Stimulated activated CD4-positive, alpha-beta T cell treated with anti-CD3 and anti-CD28 coated beads, Interleukin-2, amount 100 ng/mL, for 4 hours (primary cell): ENCODE data around the gene PLCB4.

Experiments used
- DNase-seq: peaks from one replicate; pipeline ENCODE4 v3.0.0-alpha.2; 2020; ENCODE audit warnings: low read depth

Gene PLCB4

DNA sequence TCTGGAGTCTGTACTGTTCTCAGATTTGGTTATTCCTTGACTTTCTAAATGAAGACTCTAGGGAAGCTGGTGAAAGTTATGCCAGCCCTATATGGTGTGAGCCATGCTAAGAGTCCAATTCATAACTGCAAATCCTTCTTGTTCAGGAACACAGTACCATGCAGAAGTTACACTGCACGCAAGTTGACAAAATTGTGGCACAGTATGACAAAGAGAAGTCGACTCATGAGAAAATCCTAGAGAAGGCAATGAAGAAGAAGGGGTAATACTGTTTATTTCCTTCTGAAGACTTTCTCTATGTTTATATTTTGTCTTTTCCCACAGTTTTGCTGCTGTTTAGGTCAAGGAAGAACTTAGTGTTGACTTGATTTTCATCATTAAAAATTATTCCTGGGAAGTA is 384.3 kb downstream of the PLCB4 start:
- DNase-seq: no peak

- DNase-seq: no peak
Observed at GRCh38 chr20:9454791-9455190, 385.9 kb downstream of the PLCB4 start.

DNA sequence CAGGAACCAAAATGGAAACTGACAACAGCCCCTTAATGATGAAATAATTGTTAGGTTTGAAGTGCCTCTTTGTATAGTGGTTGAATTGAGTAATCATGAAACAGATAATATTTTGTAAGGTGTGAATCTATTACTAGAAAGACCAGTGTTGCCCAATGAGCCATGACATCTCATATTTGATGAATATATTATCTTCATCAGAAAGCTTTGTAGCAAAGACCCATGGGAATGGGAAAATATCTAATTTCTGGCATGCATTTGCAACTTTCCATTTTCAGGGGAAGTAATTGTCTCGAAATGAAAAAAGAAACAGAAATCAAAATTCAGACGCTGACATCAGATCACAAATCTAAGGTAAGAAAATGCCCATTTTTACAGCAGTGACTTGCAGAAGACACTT is 388.2 kb downstream of the PLCB4 start:
- no peak for DNase-seq

DNA sequence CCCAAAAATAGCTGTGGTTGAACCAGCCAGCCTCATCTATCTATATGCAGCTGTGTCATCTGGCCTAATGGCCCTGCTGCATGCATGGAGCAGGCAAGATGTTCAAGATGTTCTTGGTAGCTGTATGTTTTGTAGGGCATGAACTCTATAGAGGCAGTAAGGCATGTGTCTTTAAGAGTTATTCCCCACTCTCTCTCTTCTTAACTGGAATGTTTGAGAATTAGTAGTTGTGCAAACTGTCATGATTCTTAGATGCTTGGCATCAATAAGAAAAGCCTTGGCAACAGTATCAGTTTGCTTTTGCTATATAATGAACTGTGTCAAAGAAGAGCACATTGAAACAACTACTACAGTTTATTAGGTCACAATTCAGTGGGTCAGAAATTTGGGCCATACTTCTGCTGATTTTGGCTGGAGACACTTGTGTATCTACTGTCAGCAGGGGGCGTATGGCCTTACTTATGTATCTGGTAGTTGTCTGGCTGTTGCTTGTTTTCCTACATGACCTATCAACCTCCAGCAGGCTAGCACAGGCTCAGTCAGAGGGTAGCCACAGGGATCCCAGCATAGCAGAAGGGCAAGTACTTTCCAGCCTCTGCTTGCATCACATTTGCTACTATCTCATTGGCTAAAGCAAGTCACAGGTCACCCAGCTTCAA is 389.4 kb downstream of the PLCB4 start:
- DNase-seq: no peak

DNA sequence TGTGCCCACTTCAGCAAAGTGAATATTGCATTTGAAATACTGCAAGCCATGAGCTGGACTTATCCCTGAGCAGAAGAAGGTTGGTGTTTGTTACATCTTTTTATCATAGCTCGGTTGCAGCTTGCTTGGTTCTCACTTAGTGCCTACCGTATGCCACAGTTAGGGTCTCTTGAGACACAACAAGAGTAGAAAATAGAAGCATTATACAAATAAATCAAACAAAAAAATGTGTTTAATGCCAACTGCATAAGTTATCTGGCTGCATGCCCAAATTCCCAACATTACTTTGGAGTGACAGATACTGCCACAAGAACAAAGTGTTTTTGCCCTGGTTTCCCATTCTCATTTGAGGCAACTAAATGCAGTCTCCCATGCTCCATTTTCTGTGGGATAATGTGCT is 391.6 kb downstream of the PLCB4 start:
- DNase-seq: no peak

DNA sequence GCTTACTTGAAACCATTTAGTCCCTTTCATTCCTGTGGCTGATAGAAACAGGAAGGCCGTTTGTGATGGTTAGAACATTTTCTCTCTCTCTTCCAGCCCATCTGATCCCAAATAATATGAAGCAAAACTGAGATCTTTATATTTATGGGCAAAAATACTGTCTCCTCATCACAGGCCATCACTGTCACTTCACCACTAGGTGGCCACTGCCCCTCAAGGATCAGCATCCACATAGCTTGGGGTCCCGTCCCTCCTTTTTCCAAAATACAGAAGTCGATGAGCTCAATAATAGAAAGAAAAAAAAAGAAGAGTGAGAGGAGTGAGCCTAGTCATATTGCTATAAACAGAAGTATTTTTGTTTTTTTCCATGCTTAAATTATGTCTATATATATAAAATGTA is 399.1 kb downstream of the PLCB4 start:
- no peak for DNase-seq

DNA sequence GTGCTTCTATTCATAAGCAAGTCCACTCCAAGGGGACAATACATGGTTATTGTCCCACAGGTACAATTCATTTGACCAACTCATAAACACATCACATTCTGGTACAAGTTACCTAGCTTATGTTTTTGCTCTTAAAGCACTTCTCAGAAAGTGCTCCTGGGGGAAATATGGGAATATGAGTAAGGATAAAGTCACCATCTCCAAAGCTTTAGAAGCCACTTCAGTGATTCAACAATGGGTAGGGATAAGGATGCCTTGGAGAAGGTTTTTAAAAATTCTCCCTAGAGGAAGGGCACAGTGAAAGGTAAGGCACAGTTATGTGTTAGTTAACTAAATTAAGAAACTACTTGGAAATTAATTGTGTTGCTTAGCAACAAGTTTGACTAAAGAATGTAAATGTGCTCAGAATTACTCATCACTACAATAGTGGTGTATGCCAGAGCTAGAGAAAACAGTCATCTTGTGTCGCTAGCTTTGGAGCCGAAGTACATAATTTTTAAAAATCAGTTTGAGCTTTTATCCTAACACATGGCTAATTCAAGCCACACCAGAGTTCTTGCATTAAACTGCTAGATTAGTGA is 406.0 kb downstream of the PLCB4 start:
- DNase-seq: no peak

DNA sequence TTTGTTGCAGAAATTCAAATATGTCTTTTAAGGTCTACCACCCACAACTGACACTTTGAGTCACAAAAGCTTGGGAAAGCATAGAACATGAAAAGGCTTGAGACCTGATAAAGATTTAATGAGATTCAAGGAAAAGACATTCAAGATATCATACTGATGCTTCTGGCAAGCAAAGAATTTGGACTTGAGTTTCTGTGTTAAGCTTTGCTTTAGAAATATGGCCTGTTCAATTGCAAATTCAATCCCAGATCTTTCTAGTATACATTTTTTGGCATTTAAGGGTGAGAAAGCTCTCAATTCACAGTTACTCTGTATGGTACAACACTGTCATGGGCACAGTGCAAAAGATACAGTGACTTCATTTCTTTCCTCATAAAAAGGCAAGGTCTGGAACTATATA is 406.6 kb downstream of the PLCB4 start:
- no peak for DNase-seq

- no peak for DNase-seq
Observed at GRCh38 chr20:9476174-9476573, 407.3 kb downstream of the PLCB4 start.

DNA sequence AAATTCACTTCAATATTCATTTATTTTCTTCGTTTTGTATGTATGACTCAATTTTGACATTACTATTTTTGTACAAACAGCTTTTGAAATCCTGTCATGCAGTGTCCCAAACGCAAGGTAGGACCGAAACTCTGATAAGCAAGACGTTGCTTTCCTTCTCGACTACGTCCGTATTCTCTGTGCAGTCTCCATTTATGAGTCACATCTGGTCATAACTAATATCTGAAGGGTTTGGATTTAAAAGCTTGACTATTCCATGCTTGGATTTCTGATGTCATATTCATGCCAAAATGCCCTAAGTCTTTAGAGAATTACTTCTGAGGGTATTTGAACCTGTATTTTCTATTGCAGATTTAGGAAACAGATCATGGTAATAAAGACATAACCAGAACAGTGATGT is 407.8 kb downstream of the PLCB4 start:
- no peak for DNase-seq

GRCh38 chr20:9478771-9479170 is 409.9 kb downstream of the PLCB4 start:
- DNase-seq: no peak

DNA sequence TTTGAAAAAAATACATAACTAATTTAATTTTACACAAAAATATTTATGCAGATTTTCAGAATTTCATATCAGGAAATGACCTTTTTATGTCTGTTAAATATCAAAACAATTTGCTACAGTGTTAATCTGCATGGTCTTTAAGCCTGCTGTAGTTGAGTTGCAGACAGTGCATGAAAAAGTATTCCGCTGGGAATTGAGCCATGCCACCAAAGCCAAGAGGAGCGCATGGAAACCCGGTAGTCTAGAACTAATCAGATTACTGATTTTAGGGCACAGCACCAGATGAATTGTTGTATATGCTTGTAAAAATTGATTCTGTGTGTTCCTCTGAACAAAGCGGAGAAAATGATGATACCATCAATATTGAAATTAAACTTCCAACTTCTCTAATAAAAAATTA is 411.2 kb downstream of the PLCB4 start:
- DNase-seq: no peak

DNA sequence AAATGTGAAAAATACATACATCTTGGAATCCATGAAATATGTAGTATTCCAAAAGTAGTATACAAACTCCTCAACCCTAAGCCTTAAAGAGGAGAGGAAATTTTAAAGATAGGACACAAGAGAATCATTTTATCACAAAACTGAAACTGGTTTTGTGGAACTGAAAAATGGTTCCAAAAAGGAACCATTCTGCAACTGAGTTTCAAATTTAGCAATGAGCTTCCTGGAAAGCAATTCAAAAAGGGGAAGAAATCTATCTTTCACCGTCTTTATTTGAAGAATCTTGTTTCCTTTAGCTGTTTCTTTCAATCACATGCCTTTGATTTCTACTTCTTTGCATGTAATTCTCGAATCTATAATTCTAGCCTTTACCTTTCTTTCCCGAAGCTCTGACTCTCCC is 413.3 kb downstream of the PLCB4 start:
- DNase-seq: no peak

- no peak for DNase-seq
Observed at GRCh38 chr20:9483131-9483530, 414.2 kb downstream of the PLCB4 start.

DNA sequence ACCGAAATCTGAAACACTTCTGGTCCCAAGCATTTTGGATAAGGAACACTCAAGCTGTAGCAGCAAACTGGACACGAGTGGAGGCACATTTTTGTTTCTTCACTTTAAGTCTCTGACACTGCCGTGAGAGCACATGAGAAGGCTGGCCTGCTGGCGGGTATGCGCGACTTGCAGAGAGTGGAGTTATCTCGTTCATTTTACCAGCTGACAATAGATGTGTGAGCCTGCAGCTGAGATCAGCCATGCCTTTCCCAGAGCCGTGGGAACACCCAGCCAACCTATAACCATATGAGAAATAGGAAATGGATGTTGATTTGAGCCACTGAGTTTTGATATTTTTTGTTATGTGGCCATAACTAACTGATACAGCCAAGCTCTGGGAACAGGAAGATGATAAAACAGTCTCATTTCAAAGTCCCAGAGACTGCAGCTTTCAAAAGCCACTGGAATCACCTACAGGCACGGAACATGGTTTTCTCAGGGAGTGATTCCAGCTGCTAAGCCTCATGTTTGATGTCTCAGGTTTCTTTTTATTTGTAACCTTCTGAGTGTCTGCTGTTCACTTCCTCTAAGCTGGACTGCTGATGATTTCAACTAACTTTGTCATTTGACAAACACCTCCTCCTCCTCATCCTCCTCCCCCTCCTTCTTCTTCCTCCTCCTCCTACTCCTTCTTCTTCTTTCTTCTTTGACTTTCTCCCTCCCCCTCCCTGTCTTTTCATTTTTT is 416.9 kb downstream of the PLCB4 start:
- DNase-seq: no peak

- DNase-seq: no peak
Observed at GRCh38 chr20:9487231-9487630, 418.3 kb downstream of the PLCB4 start.

- DNase-seq: no peak
Observed at GRCh38 chr20:9488063-9488462, 419.2 kb downstream of the PLCB4 start.

DNA sequence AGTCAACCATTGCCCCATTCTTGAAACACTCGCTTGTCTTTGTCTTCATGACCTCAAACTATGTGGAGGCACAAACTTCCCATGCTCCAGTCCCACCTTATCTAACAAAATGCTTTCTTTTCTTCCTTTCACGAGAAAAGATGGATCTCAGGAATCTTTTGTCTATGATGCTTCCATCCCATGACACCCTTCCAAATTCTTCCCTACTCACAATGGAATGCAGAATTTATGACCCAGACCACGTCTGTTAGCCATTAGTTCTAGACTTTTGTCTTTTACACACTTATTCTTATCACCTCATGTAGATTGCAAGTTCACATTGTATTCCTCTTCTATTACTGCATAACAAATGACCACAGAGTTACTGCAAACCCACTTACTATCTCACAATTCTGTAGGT is 421.3 kb downstream of the PLCB4 start:
- no peak for DNase-seq

DNA sequence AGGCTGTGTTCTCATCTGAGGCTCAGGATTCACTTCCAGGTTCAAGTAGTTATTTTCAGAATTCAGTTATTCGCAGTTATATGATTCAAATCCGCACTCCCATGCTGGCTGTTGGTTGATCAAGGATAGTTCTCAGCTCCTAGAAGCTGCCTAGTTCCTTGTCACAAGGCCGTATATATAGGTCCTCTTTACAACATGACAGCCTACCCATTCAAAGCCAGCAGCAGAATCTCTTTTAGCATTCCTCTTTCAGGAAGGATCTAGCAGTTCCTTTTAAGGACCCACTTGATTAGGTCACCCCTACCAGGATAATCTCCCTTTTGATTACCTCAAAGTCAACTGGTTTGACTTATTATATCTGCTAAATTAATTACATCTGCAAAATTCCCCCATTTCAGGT is 421.7 kb downstream of the PLCB4 start:
- DNase-seq: no peak

GRCh38 chr20:9491324-9491723 is 422.4 kb downstream of the PLCB4 start:
- DNase-seq: no peak

- DNase-seq: no peak
Observed at GRCh38 chr20:9492067-9492466, 423.2 kb downstream of the PLCB4 start.

DNA sequence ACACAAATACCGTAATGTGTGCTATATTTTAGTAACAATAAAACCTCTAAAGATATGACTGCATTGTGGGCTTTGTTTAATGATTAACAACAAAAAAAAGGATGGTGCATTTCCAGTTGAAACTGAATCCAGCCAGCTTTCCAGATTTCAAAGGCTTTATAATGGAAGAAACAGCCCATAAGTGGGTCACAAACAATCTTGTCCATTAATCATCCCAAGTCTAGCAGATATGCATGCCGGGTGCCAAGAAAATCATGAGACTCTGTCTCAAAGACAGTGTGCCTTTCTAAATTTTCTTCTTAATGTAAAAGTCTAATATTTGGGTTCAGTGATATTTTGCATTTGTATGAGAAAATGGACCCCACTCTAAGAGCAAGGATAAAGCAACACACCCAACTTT is 424.9 kb downstream of the PLCB4 start:
- no peak for DNase-seq

- no peak for DNase-seq
Observed at GRCh38 chr20:9495701-9496100, 426.8 kb downstream of the PLCB4 start.

GRCh38 chr20:9496155-9496554 is 427.3 kb downstream of the PLCB4 start:
- no peak for DNase-seq
